Superior temporal gyrus (tissue), 1 donor: ENCODE results near the gene PRC1.
A peak's percentile ranks its signal among the peaks of the same experiment; 100 is the strongest.

Source experiments
- DNase-seq: peaks from one replicate; pipeline ENCODE4 v3.0.0-alpha.2; 2016; ENCODE audit errors: extremely low spot score

Gene PRC1

DNA sequence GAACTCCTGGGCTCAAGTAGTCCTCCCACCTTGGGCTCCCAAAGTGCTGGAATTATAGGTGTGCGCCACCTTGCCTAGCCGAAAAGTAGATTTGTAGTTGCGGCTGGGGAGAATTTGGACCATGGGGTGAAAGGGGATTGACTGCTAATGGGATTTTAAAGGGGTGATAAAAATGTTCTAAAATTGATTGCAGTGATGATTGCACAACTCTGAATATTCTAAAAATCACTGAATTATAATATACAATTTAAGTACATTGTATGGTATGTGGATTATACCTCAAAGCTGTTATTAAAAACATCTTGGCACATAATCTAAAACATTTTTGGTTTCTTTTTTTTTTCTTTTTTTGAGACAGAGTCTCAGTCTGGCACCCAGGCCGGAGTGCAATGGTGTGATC is 3.9 kb downstream of the PRC1 start:
- DNase-seq: no peak

DNA sequence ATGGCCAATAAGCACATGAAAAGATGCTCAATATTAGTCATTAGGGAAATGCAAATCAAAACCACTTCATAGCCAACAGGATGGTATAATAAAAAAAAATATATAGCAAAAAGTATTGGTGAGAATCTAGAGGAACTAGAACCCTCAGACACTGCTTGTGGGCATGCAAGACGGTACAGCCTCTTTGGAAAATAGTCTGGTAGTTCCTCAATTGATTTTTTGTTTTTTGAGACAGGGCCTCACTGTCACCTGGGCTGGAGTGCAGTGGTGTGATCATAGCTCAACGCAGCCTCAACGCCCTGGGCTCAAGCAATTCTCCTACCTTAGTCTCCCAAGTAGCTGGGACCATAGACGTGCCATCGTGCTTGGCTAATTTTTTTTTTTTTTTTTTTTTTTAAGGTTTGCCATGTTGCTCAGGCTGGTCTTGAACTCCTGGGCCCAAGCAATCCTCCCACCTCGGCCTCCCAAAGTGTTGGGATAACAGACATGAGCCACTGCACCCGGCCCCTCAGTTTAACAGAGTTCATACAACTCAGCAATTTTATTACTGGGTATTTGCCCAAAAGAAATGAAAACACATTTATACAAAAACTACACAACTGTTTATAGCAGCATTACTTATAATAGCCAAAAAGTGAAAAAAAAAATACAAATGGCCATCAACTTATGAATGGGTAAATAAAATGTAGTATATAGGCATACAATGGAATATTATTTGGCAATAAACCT is 5.1 kb downstream of the PRC1 start:
- DNase-seq: no peak

DNA sequence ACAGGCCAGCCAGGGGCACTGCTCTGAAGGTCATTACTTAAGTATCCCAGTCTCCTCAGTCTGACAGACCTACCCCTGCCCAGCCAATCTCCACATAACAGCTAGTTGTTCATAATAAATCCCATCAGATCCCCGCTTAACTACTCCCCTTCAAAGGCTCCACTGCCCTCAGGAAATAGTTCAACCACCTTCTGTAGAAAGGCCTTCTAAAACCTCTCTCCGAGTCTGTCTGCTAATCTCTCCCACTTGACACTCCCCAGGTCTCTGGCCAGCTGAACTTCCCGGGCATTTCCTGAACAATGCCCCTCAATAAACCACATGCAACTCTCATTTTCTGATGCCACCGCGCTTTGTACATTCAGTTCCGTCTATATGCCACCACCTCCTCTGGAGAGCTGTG is 6.0 kb downstream of the PRC1 start:
- DNase-seq: no peak

DNA sequence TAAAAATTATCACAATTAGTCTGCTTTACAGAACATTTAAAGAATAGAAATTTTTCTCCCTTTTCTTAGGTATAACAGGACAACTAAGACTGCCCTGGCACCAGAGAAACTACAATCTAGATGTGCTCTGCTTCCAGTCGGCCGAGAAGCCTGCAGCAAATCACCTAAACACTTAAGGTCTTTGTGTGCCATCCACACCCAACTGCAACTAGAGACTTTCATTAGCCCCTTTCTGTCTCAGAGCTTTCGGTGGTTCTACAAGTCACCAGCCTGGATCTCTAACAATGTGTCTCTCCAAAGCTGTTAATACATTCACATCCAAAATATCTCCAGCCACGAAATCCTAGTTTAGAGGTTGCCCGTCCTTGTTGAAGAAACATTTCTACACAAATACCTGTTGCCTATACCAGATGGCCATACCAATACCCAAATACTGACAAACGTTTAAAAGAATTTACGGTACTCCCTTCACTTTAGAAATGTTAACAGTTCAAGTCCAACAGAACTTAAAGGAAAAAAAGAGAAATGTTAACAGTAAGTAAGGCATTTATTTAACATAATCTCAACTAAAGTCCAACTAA is 6.7 kb downstream of the PRC1 start:
- no peak for DNase-seq

DNA sequence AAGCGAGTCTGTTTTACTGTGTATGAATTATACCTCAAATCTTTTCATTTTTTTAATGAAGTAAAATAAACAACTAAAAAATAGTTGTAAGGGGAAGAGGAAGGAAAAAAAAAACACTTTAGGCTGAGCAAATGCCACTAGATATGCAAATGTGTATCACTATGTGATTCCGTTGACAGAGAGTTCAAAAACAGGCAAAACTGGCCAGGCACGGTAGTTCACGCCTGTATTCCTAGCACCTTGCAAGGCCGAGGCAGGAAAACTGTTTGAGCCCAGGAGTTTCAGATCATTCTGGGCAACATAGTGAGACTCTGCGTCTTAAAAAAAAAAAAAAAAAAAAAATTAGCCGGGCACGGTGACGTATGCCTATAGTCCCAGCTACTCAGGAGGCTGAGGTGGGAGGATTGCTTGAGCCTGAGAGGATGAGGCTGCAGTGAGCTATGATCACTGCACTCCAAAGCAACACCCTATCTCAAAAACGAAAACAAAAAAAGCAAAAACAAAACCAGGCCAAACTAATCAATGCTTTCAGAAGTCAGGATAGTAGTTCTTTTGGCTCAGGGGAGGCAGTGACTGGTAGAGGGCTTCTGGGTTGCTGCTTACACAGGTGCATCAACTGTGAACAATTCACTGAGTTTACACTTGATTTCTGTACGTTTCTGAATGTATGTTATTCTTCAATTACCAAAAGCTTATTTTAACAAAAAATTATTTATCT is 7.4 kb downstream of the PRC1 start:
- DNase-seq: no peak

DNA sequence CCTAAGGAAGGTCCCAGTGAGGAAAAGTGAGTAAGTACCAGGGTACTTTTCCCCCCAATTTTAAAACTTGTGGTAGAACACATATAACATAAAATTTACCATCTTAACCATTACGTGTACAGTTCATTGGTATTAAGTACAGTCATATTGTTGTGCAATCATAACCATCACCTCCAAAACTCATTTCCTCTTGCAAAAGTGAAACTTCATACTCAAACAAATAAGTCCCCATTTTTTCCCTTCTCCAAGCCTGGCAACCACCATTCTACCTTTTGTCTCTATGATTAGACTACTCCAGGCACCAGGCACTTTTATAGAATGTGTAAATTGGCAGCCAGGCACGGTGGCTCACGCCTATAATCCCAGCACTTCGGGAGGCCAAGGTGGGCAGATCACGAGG is 12.2 kb downstream of the PRC1 start:
- DNase-seq: no peak

DNA sequence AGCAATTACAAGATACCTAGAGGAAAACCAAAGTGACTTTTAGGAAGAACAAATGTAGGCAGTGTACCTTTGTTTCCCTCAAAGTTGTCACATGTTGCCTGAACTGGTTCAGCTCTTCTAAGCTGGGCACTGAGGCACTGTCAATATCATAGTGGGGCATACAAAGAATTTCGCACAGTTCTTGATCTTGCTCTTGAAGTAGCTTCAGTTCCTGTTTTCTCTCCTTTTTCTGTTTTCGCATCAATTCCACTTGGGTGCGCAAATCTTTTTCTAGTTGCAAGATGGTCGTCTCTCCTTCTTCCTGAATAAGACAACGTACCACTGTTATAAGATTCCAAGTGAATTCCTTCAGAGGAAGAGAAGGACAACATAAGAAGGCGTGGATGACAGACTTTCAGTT is 12.7 kb downstream of the PRC1 start:
- DNase-seq: no peak

DNA sequence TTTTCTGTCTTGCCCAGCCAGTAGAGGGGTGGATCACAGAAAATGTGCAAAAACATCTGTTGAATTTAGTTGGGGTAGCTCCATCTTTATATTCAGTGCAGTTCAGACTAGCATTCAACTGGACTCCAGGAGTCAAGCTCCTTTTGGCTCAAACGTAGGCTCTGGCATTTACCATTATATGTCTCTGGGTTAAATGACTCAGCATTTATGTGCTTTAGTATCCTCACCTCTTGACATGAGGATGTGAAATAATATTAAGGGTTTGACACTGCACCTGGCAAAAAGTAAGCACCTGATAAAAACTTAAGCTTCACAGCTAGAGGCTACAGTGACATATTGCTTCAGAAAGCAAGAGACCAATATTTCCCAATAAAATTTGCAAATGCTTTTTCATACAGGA is 14.8 kb downstream of the PRC1 start:
- no peak for DNase-seq

DNA sequence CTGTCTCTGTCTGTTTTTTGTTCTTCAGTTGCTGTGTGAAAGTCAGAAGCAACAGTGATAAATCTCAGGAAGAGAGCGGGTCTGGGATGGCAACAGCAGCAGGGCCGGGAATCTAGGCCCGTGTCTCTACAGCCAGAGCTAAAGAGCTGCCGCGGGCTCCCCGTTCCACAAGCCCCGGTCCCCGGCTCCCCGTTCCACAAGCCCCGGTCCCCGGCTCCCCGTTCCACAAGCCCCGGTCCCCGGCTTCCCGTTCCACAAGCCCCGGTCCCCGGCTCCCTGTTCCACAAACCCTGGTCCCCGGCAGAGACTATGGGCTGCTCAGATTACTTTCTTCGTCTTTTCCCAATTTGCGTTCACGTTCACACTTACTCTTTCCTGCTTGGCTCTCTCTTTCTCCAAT is 20.1 kb downstream of the PRC1 start:
- DNase-seq: no peak

DNA sequence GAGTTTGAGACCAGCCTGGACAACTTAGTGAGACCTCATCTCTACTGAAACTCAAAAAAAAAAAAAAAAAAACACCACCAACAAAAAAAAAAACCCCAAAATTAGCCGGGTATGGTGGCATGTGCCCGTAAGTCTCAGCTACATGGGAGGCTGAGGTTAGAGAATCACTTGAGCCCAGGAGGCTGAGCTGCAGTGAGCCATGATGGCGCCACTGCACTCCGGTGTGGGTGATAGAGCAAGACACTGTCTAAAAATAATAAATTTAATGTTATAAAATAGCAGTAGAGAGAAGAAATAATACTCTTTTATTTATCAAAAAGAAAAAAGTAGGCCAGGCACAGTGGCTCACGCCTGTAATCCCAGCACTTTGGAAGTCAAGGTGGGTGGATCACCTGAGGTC is 22.2 kb downstream of the PRC1 start:
- no peak for DNase-seq

DNA sequence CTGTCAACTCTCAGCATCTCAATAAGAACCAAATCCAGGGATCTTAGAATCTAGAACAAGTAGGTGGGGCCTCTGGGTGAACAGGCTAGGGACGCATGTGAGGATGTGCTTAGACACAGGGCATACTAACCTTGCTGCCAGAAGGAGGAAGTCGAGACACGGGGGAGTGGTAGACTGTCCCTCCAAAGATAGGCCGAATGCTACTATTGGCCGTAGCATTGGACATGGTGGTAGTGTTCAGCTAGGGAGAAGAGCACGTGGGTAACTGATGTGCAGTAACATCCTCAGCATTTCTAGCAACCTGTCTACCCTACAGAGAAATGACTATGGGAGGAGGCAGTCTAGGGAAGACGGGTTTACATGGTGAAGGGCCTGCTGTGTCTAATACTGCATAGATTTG is 24.1 kb downstream of the PRC1 start:
- no peak for DNase-seq

DNA sequence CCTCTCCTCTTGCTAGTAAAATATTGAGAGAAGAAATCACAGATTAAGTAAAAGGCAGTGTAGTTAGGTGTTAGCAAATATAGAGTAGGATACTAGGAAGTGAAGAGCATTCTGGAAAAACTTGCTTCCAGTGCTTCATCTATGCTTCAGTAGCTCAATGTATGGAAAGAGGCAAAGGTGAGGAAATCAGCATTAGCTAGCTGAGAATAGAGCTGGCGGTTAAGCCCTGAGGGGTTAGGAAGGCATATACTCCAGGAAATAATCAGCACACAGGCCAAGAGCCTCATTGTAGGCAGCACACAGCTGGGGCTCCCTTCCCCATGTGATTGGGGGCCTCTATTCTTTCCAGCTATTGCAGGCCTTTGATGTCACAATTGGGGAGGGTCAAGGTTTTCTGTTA is 25.9 kb downstream of the PRC1 start:
- no peak for DNase-seq

DNA sequence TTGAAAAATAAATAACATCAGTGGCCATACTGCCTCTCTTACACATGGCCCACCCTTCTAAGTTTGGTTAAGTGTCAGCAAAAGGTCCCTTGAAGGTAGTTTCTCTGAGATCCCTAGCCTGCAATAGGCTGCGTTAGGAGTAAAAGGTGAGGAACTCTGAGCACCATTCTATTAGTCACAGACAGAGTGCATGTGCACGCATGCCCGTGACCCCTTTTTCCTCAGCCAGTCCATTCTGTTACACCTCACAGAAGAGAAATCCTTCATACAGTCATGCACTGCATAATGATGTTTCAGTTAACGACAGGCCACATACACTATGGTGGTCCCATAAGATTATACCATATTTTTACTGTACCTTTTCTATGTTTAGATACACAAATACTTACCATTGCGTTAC is 27.1 kb downstream of the PRC1 start:
- no peak for DNase-seq

DNA sequence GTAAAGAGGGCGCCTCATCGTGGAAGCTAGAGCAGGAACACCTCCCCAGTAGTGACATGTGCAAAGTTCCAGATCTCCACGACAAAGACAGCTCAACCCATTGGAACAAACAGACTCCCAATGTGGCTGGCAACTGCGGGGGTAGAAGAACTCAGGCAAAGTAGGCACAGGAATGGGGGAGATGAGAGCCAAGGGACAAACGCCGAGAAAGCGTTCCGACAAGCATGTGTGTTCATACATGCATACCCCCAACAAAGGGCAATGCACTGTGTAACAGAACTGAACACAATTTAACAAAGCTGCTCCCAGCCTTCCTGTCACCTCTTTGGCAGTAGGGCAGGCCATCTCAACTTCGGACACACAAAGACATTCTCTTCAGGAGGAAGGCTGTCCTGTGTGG is 28.1 kb downstream of the PRC1 start:
- DNase-seq: no peak

DNA sequence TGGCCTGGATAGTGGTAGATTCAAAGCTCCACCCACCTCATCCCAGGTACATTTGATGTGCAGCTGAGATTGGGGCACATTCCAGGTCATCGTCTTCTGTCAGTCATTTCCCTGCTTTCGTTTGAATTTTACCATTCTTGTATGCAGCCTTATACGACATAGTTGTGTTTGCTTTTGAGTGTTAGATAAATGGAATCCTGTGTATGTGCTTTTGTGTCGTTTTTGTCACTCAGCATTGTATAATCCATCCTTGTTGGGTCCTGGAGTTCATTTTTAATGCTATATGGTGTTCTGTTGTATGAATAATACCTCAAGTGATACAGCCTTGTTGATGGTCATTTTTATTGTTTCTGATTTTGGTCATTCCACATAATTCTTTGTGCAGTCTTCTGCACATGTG is 32.3 kb downstream of the PRC1 start:
- DNase-seq: no peak

DNA sequence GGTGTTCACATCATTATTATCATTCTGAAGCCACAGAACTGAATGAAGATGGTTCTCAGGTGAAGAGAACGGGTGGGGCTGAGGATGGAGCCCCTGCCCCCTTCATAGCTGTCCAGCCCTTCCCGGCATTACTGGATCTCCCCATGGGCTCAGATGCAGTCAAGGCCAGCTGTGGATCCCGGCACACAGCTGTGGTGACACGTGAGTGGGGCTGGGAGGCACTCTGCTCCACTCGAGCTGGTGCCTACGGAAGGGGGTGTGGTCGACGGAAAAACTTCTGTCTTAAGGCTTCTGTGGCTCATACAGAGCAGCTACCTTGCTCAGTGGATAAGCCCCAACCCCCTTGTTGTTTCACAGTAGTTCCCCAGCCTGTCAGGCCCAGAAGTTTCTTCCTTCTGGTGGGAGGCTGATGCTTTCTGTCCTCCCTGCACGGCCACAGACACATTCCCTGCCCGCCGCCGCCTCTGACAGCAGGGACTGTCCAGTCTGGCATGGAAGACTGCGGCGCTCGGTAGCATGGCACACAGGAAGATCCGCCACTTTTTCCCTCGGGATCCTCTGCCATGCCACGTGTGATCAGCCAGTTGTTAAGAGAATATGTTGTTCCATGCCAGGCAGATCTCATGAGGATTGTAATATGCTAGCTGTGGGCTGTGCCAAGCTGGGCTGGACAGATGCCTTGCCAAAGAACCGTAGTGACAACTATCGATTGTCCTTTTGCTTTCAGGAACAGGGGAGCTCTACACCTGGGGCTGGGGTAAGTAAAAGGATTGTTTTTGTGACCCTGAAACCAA is 33.8 kb downstream of the PRC1 start:
- DNase-seq: peak; percentile 18

DNA sequence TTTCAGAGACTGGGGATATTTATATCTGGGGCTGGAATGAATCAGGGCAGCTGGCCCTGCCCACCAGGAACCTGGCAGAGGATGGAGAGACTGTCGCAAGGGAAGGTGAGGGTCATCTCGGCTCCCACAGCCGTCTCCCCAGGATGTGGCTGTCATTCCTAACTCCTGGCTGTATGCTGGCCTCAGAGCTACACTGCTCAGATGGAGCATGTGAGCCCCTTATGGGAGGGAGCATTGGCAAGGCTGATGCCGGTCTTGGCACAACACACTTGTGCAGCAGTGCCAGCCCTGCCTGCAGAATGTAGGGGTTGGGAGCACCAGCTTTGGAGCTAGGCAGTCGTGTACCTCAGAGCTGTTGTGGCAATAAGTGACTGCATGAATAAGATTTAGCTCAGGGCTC is 34.4 kb downstream of the PRC1 start:
- DNase-seq: peak; percentile 78

DNA sequence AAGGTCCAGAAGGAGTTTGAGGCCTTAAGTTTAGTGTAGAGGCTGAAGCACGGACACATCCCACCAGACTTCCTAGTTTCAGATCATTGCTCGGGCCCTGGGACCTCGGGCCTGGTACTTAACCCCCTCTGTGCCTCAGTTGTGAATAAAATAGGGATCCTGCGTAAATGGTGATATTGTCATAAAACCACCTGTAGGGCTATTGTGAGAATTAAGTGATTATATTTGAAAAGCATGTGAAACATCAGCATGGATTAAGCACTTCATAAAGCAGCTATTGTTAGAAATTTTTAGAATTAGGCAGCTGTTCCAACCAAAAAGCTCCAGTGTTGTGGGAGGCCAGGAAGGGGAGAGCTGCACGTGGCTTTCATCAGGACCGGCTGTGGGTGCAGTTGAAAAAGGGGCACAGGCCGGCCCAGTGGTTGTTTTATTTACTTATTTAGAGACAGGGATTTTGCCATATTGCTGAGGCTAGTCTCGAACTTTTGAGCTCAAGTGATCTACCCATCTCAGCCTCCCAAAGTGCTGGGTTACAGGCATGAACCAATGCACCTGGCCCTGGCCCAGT is 35.2 kb downstream of the PRC1 start:
- no peak for DNase-seq

DNA sequence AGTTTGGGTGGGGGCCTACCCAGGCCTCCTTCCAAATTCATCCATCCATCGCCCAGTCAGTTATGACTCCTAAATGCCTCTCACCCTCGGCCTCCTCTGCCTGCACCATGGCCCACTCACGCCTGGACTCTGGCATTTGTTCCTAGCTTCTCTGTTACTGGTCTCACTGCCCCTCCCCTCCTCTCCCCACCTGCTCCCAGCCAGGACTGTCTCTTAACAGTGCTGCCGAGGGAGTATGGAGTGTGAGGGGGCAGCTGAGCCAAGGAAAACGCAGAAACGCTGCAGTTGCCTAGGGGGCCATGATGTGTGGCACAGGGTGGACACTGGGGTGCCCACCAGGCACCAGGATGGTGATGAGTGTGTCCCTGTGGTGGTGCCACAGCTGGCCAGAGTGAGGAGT is 36.5 kb downstream of the PRC1 start:
- no peak for DNase-seq

DNA sequence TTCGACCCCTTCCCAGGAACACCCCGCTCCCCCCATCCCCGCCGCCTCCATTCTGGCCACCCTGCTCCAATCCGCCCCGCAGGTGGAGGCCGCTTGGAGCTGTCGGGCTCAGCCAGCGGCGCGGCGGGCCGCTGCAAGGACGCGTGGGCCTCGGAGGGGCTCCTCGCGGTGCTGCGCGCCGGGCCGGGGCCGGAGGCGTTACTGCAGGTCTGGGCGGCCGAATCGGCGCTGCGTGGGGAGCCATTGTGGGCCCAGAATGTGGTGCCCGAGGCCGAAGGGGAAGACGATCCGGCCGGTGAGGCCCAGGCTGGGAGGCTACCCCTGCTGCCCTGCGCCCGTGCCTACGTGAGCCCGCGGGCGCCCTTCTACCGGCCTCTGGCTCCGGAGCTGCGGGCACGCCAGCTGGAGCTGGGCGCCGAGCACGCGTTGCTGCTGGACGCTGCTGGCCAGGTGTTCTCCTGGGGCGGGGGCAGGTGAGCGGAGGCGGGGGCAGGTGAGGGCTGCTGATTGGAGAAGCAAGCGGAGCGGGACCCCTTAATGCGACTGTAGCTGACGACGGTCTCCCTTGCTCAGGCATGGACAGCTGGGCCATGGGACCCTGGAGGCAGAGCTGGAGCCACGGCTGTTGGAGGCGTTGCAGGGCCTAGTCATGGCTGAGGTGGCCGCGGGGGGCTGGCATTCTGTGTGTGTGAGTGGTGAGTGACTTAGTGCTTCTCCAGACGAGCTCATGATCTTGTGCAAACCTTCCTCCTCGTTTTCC is 37.1 kb downstream of the PRC1 start:
- DNase-seq: no peak

DNA sequence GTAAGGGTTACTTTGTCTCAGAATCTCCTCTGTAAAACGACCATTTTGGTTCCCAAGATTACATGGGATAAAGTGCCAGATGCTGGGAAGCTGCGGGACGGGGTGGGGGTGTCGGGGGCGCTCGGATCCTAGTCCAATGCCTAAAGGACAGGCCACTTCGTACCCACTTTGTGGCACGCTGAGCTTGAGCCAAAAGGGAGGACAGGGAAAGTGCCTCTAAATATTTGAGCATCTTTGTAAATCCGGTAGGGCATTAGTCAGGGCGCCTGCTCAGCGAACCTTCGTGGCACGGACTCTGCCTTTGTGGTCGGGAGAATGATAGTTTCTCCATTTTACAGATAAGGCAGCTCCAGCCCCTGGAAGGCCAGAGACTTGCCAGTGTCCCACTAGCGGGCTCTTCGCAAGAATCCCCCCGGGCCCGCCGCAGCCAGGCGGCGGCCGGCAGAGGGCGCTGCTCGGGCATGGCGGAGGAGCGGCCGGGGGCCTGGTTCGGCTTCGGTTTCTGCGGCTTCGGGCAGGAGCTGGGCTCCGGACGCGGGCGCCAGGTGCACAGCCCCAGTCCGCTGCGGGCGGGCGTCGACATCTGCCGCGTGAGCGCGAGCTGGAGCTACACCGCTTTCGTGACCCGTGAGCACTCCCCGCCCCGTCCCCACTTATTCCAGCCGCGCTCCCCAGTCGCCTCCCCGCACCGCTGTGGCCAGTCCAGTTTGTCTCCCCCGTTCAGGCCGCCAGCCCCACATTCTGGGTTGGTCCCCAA is 37.9 kb downstream of the PRC1 start:
- peak; percentile 74 for DNase-seq
